RWPE1 (cell line): ENCODE measurements around the gene SLC9A9.

ENCODE experiments used
- CTCF ChIA-PET: fragments of 350-600 bp; sonication (Branson Sonifier 250); formaldehyde crosslinking; extraction: SDS; loops from one replicate; lab custom pipeline; 2021; lab: Yijun Ruan, JAX
- POLR2A ChIA-PET: fragments of 400-600 bp; formaldehyde crosslinking; extraction: SDS; loops from one replicate; lab custom pipeline; 2020; ENCODE audit warnings: antibody characterized with exemption; ENCODE audit not compliant: low non-redundant PET; lab: Yijun Ruan, JAX
- DNase-seq: peaks from one replicate; pipeline ENCODE4 v3.0.0; 2012; ENCODE audit warnings: low spot score
- H3K27ac ChIP-seq: fragments of 450-650 bp; 2 replicates; pipeline ENCODE4 v1.5.1; 2017
- TF ChIP-seq, protein P1 (sequence below): fragments of 450-650 bp; conservative IDR thresholded peaks from 2 replicates; pipeline ENCODE4 v1.5.1; 2017; ENCODE audit warnings: low read depth, mild to moderate bottlenecking

Gene SLC9A9

GRCh38 chr3:143482106-143483088 lies 365.9 kb downstream of the SLC9A9 start:
- CTCF ChIA-PET = interaction anchor here (1.1 kb wide), 1 partner anchor 8 kb away, joined by 3 read pairs; no protein-coding TSS in a partner anchor
- H3K27ac ChIP-seq = no peak overlapping the region
- POLR2A ChIA-PET = no interaction called here
- DNase-seq = no peak
- TF ChIP-seq, protein P1, sequence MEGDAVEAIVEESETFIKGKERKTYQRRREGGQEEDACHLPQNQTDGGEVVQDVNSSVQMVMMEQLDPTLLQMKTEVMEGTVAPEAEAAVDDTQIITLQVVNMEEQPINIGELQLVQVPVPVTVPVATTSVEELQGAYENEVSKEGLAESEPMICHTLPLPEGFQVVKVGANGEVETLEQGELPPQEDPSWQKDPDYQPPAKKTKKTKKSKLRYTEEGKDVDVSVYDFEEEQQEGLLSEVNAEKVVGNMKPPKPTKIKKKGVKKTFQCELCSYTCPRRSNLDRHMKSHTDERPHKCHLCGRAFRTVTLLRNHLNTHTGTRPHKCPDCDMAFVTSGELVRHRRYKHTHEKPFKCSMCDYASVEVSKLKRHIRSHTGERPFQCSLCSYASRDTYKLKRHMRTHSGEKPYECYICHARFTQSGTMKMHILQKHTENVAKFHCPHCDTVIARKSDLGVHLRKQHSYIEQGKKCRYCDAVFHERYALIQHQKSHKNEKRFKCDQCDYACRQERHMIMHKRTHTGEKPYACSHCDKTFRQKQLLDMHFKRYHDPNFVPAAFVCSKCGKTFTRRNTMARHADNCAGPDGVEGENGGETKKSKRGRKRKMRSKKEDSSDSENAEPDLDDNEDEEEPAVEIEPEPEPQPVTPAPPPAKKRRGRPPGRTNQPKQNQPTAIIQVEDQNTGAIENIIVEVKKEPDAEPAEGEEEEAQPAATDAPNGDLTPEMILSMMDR = no peak

GRCh38 chr3:143480344-143480743 lies 367.9 kb downstream of the SLC9A9 start:
- ChIA-PET CTCF (no interaction called here), POLR2A (no interaction called here)
- no peak overlapping the region for H3K27ac ChIP-seq
- no peak for DNase-seq
- TF ChIP-seq, protein P1 = no peak

- DNase-seq = no peak
- ChIA-PET CTCF (no interaction called here), POLR2A (no interaction called here)
- no peak overlapping the region for H3K27ac ChIP-seq
- TF ChIP-seq, protein P1 = no peak
Observed at GRCh38 chr3:143479727-143480126, 368.5 kb downstream of the SLC9A9 start.

GRCh38 chr3:143478115-143478693 lies 370.1 kb downstream of the SLC9A9 start:
- ChIA-PET POLR2A (no interaction called here), CTCF (no interaction called here)
- TF ChIP-seq, protein P1 = no peak
- DNase-seq = no peak
- H3K27ac ChIP-seq = no peak overlapping the region

DNA sequence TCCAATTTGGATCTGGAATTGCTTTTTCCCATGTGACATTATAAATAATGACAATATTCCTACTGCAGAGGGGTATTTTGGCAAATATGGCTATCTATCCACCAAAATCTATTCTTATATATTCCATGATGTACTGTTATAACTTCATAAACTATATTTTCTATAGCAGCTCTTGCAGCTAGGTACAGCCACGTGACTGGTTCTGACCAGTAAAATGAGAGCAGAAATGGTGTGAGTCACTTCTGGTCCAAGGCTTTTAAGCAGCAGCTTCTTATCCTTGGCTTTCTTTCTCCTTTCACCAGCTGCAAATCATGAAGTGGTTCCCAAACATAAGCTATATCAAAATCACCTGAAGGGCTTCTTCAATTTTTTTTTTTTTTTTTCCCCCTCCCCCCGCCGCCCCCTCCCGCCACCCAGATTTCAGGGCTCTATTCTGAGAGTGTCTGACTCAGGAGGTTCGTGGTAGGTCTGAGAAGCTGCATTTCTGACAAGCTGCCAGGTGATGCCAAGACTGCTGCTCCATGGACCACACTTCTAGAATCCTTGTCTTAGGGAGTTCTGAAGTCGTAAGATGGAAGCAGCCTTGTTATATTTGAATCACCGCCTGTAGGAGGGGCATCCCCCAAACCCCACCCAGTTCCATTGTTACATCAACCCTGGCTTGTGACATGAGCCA lies 371.2 kb downstream of the SLC9A9 start:
- TF ChIP-seq, protein P1 = no peak
- H3K27ac ChIP-seq = no peak overlapping the region
- CTCF ChIA-PET = no interaction called here
- DNase-seq = no peak
- POLR2A ChIA-PET = no interaction called here

GRCh38 chr3:143475981-143476380 lies 372.3 kb downstream of the SLC9A9 start:
- CTCF ChIA-PET = no interaction called here
- POLR2A ChIA-PET = no interaction called here
- no peak overlapping the region for H3K27ac ChIP-seq
- TF ChIP-seq, protein P1 = no peak
- DNase-seq = no peak
